ENCODE data around the gene RALGAPA2.

Gene RALGAPA2

GRCh38 chr20:20548527-20549266 lies 163.7 kb downstream of the RALGAPA2 start:
- no peaks in the 10 kb centered on the region for H3K9me2 ChIP-seq (replicated peaks; ENCODE audit: insufficient read depth, low read length)
- no peaks in the 10 kb centered on the region for H3F3A ChIP-seq (ENCODE audit: insufficient read depth)
- no peaks in the 10 kb centered on the region for H3K36me3 ChIP-seq (ENCODE audit: low read length)
- H3K27ac ChIP-seq (ENCODE audit: low read depth, low read length), result no peak overlapping the region
- H3K27me3 ChIP-seq (ENCODE audit: low read length), result no peaks in the 10 kb centered on the region
- no peak overlapping the region for H3K4me3 ChIP-seq (ENCODE audit: insufficient read depth, low read length, poor library complexity, severe bottlenecking)
- H3K9ac ChIP-seq (ENCODE audit: low read length), result no peak overlapping the region
- H3K4me2 ChIP-seq (ENCODE audit: low read depth, low read length, poor library complexity, severe bottlenecking), result no peak overlapping the region
- no peaks in the 10 kb centered on the region for H3K9me3 ChIP-seq (ENCODE audit: insufficient read depth, low read length)
- no peaks in the 10 kb centered on the region for H3K79me2 ChIP-seq (ENCODE audit: insufficient read depth, low read length)
- H4K20me1 ChIP-seq (ENCODE audit: low read depth, low read length), result no peaks in the 10 kb centered on the region
- TF ChIP-seq CTCF (IDR thresholded peaks at IDR 0.05; ENCODE audit: insufficient read depth, low read length, poor library complexity, severe bottlenecking), result no peak
- TF ChIP-seq EZH2phosphoT487 (conservative IDR thresholded peaks at IDR 0.05; ENCODE audit: low read length), result no peak
- no peak overlapping the region for H2AFZ ChIP-seq (ENCODE audit: low read depth, low read length, severe bottlenecking)

- Histone ChIP-seq H3K9me3 (ENCODE audit: insufficient read depth, low read length) (no peaks in the 10 kb centered on the region), H3K27ac (ENCODE audit: low read depth, low read length) (no peak overlapping the region), H3K9ac (ENCODE audit: low read length) (no peak overlapping the region), H3K27me3 (ENCODE audit: low read length) (no peaks in the 10 kb centered on the region), H3F3A (ENCODE audit: insufficient read depth) (no peaks in the 10 kb centered on the region), H3K79me2 (ENCODE audit: insufficient read depth, low read length) (no peaks in the 10 kb centered on the region), H2AFZ (ENCODE audit: low read depth, low read length, severe bottlenecking) (no peak overlapping the region), H3K4me2 (ENCODE audit: low read depth, low read length, poor library complexity, severe bottlenecking) (no peak overlapping the region), H3K36me3 (ENCODE audit: low read length) (no peaks in the 10 kb centered on the region), H3K4me3 (ENCODE audit: insufficient read depth, low read length, poor library complexity, severe bottlenecking) (no peak overlapping the region), H4K20me1 (ENCODE audit: low read depth, low read length) (no peaks in the 10 kb centered on the region), H3K9me2 (replicated peaks; ENCODE audit: insufficient read depth, low read length) (no peaks in the 10 kb centered on the region)
- TF ChIP-seq EZH2phosphoT487 (conservative IDR thresholded peaks at IDR 0.05; ENCODE audit: low read length) (no peak), CTCF (IDR thresholded peaks at IDR 0.05; ENCODE audit: insufficient read depth, low read length, poor library complexity, severe bottlenecking) (no peak)
Measured at GRCh38 chr20:20547876-20548266, 164.6 kb downstream of the RALGAPA2 start.

- H3K79me2 ChIP-seq (ENCODE audit: insufficient read depth, low read length), result no peaks in the 10 kb centered on the region
- no peak overlapping the region for H3K9ac ChIP-seq (ENCODE audit: low read length)
- H2AFZ ChIP-seq (ENCODE audit: low read depth, low read length, severe bottlenecking), result no peak overlapping the region
- H4K20me1 ChIP-seq (ENCODE audit: low read depth, low read length), result no peaks in the 10 kb centered on the region
- TF ChIP-seq EZH2phosphoT487 (conservative IDR thresholded peaks at IDR 0.05; ENCODE audit: low read length), result no peak
- no peak for TF ChIP-seq CTCF (IDR thresholded peaks at IDR 0.05; ENCODE audit: insufficient read depth, low read length, poor library complexity, severe bottlenecking)
- H3K27ac ChIP-seq (ENCODE audit: low read depth, low read length), result no peak overlapping the region
- H3K27me3 ChIP-seq (ENCODE audit: low read length), result no peaks in the 10 kb centered on the region
- no peak overlapping the region for H3K4me2 ChIP-seq (ENCODE audit: low read depth, low read length, poor library complexity, severe bottlenecking)
- no peaks in the 10 kb centered on the region for H3F3A ChIP-seq (ENCODE audit: insufficient read depth)
- no peaks in the 10 kb centered on the region for H3K36me3 ChIP-seq (ENCODE audit: low read length)
- no peaks in the 10 kb centered on the region for H3K9me3 ChIP-seq (ENCODE audit: insufficient read depth, low read length)
- H3K9me2 ChIP-seq (replicated peaks; ENCODE audit: insufficient read depth, low read length), result no peaks in the 10 kb centered on the region
- no peak overlapping the region for H3K4me3 ChIP-seq (ENCODE audit: insufficient read depth, low read length, poor library complexity, severe bottlenecking)
Measured at GRCh38 chr20:20547221-20547875, 165.1 kb downstream of the RALGAPA2 start.
